Mesendoderm (in vitro differentiated cells): ENCODE results near the gene NYAP2.
A peak's percentile ranks its signal among the peaks of the same experiment; 100 is the strongest.

Experiments used
- DNase-seq: peaks from one replicate; pipeline ENCODE4 v3.0.0; 2013
- H2AK5ac ChIP-seq: 2 replicates; pipeline ENCODE4 v1.6.1; 2013; ENCODE audit warnings: low read length, inconsistent platforms
- H2BK120ac ChIP-seq: 2 replicates; pipeline ENCODE4 v1.6.1; 2013; ENCODE audit warnings: low read depth, mild to moderate bottlenecking, low read length, moderate library complexity, mixed read lengths
- H2BK15ac ChIP-seq: replicated peaks from 2 replicates; pipeline ENCODE4 v1.6.1; 2013; ENCODE audit warnings: low read depth, mild to moderate bottlenecking, moderate library complexity
- H2BK5ac ChIP-seq: 2 replicates; pipeline ENCODE4 v1.6.1; 2013; ENCODE audit warnings: low read length, inconsistent platforms
- H3K18ac ChIP-seq: 2 replicates; pipeline ENCODE4 v1.6.1; 2013; ENCODE audit warnings: mild to moderate bottlenecking, low read length, mixed read lengths
- H3K23ac ChIP-seq: one replicate; pipeline ENCODE4 v1.6.1; 2013; ENCODE audit warnings: low read length
- H3K27ac ChIP-seq: 2 replicates; pipeline ENCODE4 v1.5.1; 2013; ENCODE audit warnings: low read depth, mild to moderate bottlenecking, inconsistent platforms, low read length, moderate library complexity
- H3K27me3 ChIP-seq: 2 replicates; pipeline ENCODE4 v1.6.1; 2013; ENCODE audit warnings: low read length, control low read depth, mild to moderate bottlenecking, inconsistent platforms; ENCODE audit not compliant: insufficient read depth, poor library complexity
- H3K36me3 ChIP-seq: 2 replicates; pipeline ENCODE4 v1.6.1; 2013; ENCODE audit warnings: low read length, inconsistent platforms; ENCODE audit not compliant: control insufficient read depth, insufficient read depth
- H3K4ac ChIP-seq: one replicate; pipeline ENCODE4 v1.6.1; 2013; ENCODE audit warnings: low read depth, mild to moderate bottlenecking, low read length, moderate library complexity
- H3K4me1 ChIP-seq: 2 replicates; pipeline ENCODE4 v1.6.1; 2013; ENCODE audit warnings: low read depth, low read length, inconsistent platforms; ENCODE audit not compliant: control insufficient read depth
- H3K4me2 ChIP-seq: 2 replicates; pipeline ENCODE4 v1.6.1; 2013; ENCODE audit warnings: low read length
- H3K4me3 ChIP-seq: 2 replicates; pipeline ENCODE4 v1.5.1; 2013; ENCODE audit warnings: mild to moderate bottlenecking, low read length
- H3K56ac ChIP-seq: one replicate; pipeline ENCODE4 v1.6.1; 2013; ENCODE audit warnings: low read length
- H3K79me1 ChIP-seq: 2 replicates; pipeline ENCODE4 v1.6.1; 2013; ENCODE audit warnings: low read length, inconsistent platforms
- H3K79me2 ChIP-seq: 2 replicates; pipeline ENCODE4 v1.6.1; 2013; ENCODE audit warnings: mild to moderate bottlenecking, low read length; ENCODE audit not compliant: control insufficient read depth, insufficient read depth
- H3K9ac ChIP-seq: 2 replicates; pipeline ENCODE4 v1.6.1; 2013; ENCODE audit warnings: low read length, inconsistent platforms
- H4K5ac ChIP-seq: one replicate; pipeline ENCODE4 v1.6.1; 2013; ENCODE audit warnings: low read length
- H4K8ac ChIP-seq: one replicate; pipeline ENCODE4 v1.6.1; 2013; ENCODE audit warnings: low read depth, mild to moderate bottlenecking, control low read depth, low read length, moderate library complexity
- WGBS: extraction: QIAGEN DNeasy Blood & Tissue Kit; methylation state at CpG from one replicate; pipeline ENCODE4 v1.1.7; 2013; ENCODE audit warnings: low lambda C conversion rate, missing lambda C conversion rate; ENCODE audit not compliant: insufficient coverage; ENCODE audit errors: extremely low coverage; 5-methylcytosine and 5-hydroxymethylcytosine counted together

NYAP2 gene

DNA sequence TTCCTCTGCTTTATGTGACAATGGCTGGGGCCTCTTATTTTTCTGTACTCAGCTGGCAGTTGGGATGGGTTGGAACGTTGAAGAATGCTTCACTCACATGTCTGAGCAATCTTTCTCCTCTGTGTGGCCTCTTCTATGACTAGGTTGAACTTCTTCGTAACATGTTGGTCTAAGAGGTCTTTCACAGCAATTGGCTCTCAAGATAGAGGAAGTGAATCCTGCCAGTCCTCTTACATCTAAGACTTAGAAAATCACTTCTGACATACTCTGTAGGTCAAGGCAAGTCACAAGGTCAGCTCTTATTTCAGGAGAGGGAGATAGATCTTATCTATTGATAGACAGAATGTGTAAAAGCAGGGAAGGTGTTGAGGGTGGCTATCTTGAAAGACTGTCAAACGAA is 174.1 kb downstream of the NYAP2 start:
- Histone ChIP-seq H3K4me1 (no peaks in the 10 kb centered on the region), H2AK5ac (no peak overlapping the region), H3K27me3 (no peaks in the 10 kb centered on the region), H3K56ac (no peak overlapping the region), H3K18ac (no peak overlapping the region), H3K36me3 (no peaks in the 10 kb centered on the region), H3K4me3 (no peak overlapping the region), H2BK15ac (no peak overlapping the region), H3K79me2 (no peaks in the 10 kb centered on the region), H3K79me1 (no peaks in the 10 kb centered on the region), H3K23ac (no peak overlapping the region), H4K5ac (no peak overlapping the region), H4K8ac (no peak overlapping the region), H2BK120ac (no peak overlapping the region), H3K4me2 (no peak overlapping the region), H3K4ac (no peak overlapping the region), H3K27ac (no peak overlapping the region), H3K9ac (no peak overlapping the region), H2BK5ac (no peak overlapping the region)
- no peak for DNase-seq
- WGBS: no CpG with 5 or more reads among the region's 3 CpGs

DNA sequence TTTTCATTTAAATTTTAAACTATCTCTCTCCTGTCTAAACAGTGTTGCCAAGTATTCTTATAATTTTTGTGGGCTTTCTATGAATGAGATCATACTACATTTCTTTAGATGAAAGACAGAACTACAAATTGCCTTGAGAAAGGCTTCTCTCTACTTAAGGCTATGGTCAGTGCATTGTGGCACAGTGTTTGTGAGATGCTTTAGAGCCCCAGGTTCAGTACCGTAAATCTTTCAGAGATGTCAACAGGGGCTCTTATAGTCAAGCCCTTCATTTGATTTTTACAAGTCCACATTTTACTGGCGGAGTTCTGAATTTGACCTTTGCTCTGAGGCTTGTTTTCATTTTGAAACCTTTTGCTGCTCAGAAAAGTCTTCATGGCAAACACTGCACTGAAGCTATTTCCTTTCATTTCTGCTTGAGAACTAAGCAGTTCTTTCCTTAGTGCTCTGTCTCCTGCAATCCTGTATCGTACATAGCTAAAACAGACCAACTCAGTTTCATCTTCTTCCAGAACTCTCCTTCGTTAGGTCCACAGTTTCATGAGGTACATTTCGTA is 175.2 kb downstream of the NYAP2 start:
- no peak overlapping the region for H2BK15ac ChIP-seq
- H3K4ac ChIP-seq: no peak overlapping the region
- H3K4me1 ChIP-seq: no peaks in the 10 kb centered on the region
- no peaks in the 10 kb centered on the region for H3K79me2 ChIP-seq
- H3K27ac ChIP-seq: no peak overlapping the region
- H3K4me3 ChIP-seq: no peak overlapping the region
- H2AK5ac ChIP-seq: no peak overlapping the region
- H4K8ac ChIP-seq: no peak overlapping the region
- no peak overlapping the region for H3K56ac ChIP-seq
- H4K5ac ChIP-seq: no peak overlapping the region
- H3K9ac ChIP-seq: no peak overlapping the region
- H3K27me3 ChIP-seq: no peaks in the 10 kb centered on the region
- no peak overlapping the region for H2BK120ac ChIP-seq
- no peak for DNase-seq
- H3K23ac ChIP-seq: no peak overlapping the region
- WGBS: no CpG with 5 or more reads among the region's 5 CpGs
- no peak overlapping the region for H2BK5ac ChIP-seq
- no peak overlapping the region for H3K4me2 ChIP-seq
- no peaks in the 10 kb centered on the region for H3K36me3 ChIP-seq
- no peak overlapping the region for H3K18ac ChIP-seq
- H3K79me1 ChIP-seq: no peaks in the 10 kb centered on the region

DNA sequence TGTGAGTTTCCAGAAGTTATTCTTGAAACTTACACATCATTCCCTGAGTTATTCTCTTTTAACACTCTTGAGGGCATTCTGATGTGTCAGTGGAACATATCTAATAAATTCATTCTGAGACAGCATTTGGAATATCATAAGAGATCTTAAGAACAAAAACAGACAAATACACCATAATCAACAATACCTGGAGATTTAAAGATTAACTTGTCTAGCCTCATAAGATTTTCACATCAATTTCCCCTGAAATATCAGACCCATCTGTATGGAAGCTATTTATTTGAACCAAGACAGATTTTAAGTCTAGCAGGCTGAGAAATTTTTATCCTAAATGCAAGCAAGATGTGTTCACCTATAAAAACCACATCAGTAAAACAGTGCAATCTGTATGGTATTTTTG is 181.6 kb downstream of the NYAP2 start:
- H2BK120ac ChIP-seq: no peak overlapping the region
- no peaks in the 10 kb centered on the region for H3K79me2 ChIP-seq
- no peak overlapping the region for H3K56ac ChIP-seq
- no peaks in the 10 kb centered on the region for H3K36me3 ChIP-seq
- no peak overlapping the region for H4K8ac ChIP-seq
- H3K4me3 ChIP-seq: no peak overlapping the region
- H2BK5ac ChIP-seq: no peak overlapping the region
- no peaks in the 10 kb centered on the region for H3K4me1 ChIP-seq
- no peak overlapping the region for H3K27ac ChIP-seq
- no peak overlapping the region for H3K9ac ChIP-seq
- no peak for DNase-seq
- H3K27me3 ChIP-seq: no peaks in the 10 kb centered on the region
- H4K5ac ChIP-seq: no peak overlapping the region
- H3K18ac ChIP-seq: no peak overlapping the region
- no peak overlapping the region for H3K4me2 ChIP-seq
- H3K79me1 ChIP-seq: no peaks in the 10 kb centered on the region
- no peak overlapping the region for H2BK15ac ChIP-seq
- no peak overlapping the region for H2AK5ac ChIP-seq
- H3K23ac ChIP-seq: no peak overlapping the region
- H3K4ac ChIP-seq: no peak overlapping the region

DNA sequence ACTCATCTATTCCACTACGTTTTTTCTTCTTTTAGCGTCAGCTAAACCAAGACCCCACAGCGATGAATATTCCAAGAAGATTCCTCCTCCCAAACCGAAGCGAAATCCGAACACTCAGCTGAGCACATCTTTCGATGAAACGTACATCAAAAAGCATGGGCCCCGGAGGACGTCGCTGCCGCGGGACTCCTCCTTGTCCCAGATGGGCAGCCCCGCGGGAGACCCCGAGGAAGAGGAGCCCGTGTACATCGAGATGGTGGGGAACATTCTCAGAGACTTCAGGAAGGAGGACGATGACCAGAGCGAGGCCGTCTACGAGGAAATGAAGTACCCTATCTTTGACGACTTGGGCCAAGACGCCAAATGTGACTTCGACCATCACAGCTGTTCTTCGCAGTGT is 182.4 kb downstream of the NYAP2 start:
- Histone ChIP-seq H3K27me3 (no peaks in the 10 kb centered on the region), H3K4ac (no peak overlapping the region), H2BK120ac (no peak overlapping the region), H4K8ac (no peak overlapping the region), H3K56ac (no peak overlapping the region), H3K27ac (no peak overlapping the region), H3K23ac (no peak overlapping the region), H3K9ac (no peak overlapping the region), H3K4me2 (no peak overlapping the region), H3K79me1 (no peaks in the 10 kb centered on the region), H2BK5ac (no peak overlapping the region), H3K4me3 (no peak overlapping the region), H2AK5ac (no peak overlapping the region), H3K79me2 (no peaks in the 10 kb centered on the region), H3K36me3 (no peaks in the 10 kb centered on the region), H3K4me1 (no peaks in the 10 kb centered on the region), H4K5ac (no peak overlapping the region), H3K18ac (no peak overlapping the region), H2BK15ac (no peak overlapping the region)
- 100% methylated on average over 2 of the region's 26 CpGs for WGBS
- DNase-seq: no peak

DNA sequence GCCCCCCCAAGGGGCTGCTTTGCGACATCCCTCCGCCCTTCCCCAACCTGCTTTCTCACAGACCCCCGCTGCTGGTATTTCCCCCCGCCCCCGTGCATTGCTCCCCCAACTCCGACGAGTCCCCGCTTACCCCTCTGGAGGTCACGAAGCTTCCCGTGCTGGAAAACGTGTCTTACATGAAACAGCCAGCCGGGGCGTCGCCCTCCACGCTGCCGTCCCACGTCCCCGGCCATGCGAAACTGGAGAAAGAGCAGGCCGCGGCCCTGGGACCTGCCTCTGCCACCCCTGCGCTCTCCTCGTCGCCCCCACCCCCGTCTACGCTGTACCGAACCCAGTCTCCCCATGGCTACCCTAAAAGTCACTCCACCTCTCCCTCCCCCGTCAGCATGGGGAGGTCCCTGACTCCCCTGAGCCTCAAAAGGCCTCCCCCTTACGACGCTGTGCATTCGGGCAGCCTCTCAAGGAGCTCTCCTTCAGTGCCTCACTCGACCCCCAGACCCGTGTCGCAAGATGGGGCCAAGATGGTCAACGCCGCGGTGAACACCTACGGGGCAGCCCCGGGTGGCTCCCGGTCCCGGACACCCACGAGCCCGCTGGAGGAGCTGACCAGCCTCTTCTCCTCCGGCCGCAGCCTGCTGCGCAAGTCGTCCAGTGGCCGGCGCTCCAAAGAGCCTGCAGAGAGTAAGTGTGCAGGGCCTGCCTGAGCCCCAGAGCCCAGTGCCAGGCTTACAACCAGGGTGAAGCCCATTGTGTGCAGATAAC is 183.0 kb downstream of the NYAP2 start:
- no peaks in the 10 kb centered on the region for H3K79me1 ChIP-seq
- no CpG with 5 or more reads among the region's 49 CpGs for WGBS
- no peak overlapping the region for H3K9ac ChIP-seq
- no peak overlapping the region for H3K27ac ChIP-seq
- H2BK15ac ChIP-seq: no peak overlapping the region
- no peak overlapping the region for H3K56ac ChIP-seq
- no peak overlapping the region for H2BK5ac ChIP-seq
- DNase-seq: no peak
- H3K27me3 ChIP-seq: no peaks in the 10 kb centered on the region
- H3K23ac ChIP-seq: no peak overlapping the region
- H4K5ac ChIP-seq: no peak overlapping the region
- H2AK5ac ChIP-seq: no peak overlapping the region
- H3K4ac ChIP-seq: no peak overlapping the region
- H2BK120ac ChIP-seq: no peak overlapping the region
- no peak overlapping the region for H3K4me2 ChIP-seq
- H3K18ac ChIP-seq: no peak overlapping the region
- no peaks in the 10 kb centered on the region for H3K4me1 ChIP-seq
- H4K8ac ChIP-seq: no peak overlapping the region
- H3K4me3 ChIP-seq: no peak overlapping the region
- H3K79me2 ChIP-seq: no peaks in the 10 kb centered on the region
- no peaks in the 10 kb centered on the region for H3K36me3 ChIP-seq

DNA sequence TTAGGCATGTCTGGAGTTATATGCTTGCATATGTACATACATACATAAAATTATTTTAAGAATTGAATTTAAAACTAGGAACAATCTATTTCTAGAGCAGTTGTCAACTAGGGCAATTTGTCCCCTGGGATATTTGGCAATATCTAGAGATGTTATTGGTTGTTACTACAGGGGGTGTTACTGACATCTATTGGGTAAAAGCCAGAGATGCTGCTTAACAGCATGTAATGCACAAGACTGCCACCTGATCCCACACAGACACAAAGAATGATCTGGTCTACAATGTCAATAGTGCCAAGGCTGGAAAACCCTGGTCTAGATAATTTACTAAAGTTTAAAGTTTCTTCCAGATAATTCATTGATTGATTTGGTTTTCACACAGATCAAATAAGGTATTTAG is 185.3 kb downstream of the NYAP2 start:
- no peak overlapping the region for H3K9ac ChIP-seq
- no peaks in the 10 kb centered on the region for H3K27me3 ChIP-seq
- H3K4me1 ChIP-seq: no peaks in the 10 kb centered on the region
- H3K23ac ChIP-seq: no peak overlapping the region
- no peak overlapping the region for H4K8ac ChIP-seq
- no peaks in the 10 kb centered on the region for H3K79me1 ChIP-seq
- no peak overlapping the region for H3K27ac ChIP-seq
- H2BK120ac ChIP-seq: no peak overlapping the region
- no peak overlapping the region for H3K18ac ChIP-seq
- H3K4me2 ChIP-seq: no peak overlapping the region
- no peak overlapping the region for H3K56ac ChIP-seq
- no peak overlapping the region for H3K4ac ChIP-seq
- no peaks in the 10 kb centered on the region for H3K79me2 ChIP-seq
- DNase-seq: peak; percentile 13
- H3K36me3 ChIP-seq: no peaks in the 10 kb centered on the region
- H4K5ac ChIP-seq: no peak overlapping the region
- H2BK5ac ChIP-seq: no peak overlapping the region
- no peak overlapping the region for H3K4me3 ChIP-seq
- H2AK5ac ChIP-seq: no peak overlapping the region
- H2BK15ac ChIP-seq: no peak overlapping the region
